SK-N-SH (cell line): ENCODE results near the gene FBXW8. TPM values are rescaled to one million over a fixed set of nuclear protein-coding genes. Genes with fewer than 3 reads are reported as not detected.

ENCODE experiments used
- CTCF ChIA-PET: fragments of 300-600, 350-600 bp; formaldehyde crosslinking; extraction: SDS; loops from one replicate; lab custom pipeline; 2021; lab: Yijun Ruan, JAX
- POLR2A ChIA-PET: fragments of 350-600 bp; sonication (Branson Sonifier 250); formaldehyde crosslinking; extraction: SDS; loops from one replicate; lab custom pipeline; 2020; ENCODE audit warnings: antibody characterized with exemption, inconsistent platforms; lab: Yijun Ruan, JAX
- DNase-seq: peaks from one replicate; pipeline ENCODE4 v3.0.0; 2012
- H2AFZ ChIP-seq: fragments of 200-600 bp; sonication (generic); 2 replicates; pipeline ENCODE4 v1.8.1; 2016; ENCODE audit warnings: antibody characterized with exemption, mild to moderate bottlenecking, low read depth
- H3F3A ChIP-seq: fragments of 200-600 bp; sonication (generic); replicated peaks from 2 replicates; pipeline ENCODE3; 2016; ENCODE audit warnings: antibody characterized with exemption, mild to moderate bottlenecking; ENCODE audit not compliant: insufficient read depth
- H3K27ac ChIP-seq, 2 experiments: fragments of 200-500 bp in 1 of 2; fragments of 200-600 bp in 1 of 2; sonication (Bioruptor generic) in 1 of 2; sonication (generic), shearing (Covaris generic) in 1 of 2; 2 replicates each; pipeline versions ENCODE4 v1.5.1 to v1.6.1; 2014 to 2016; ENCODE audit warnings: low read depth in 2 of 2, inconsistent platforms in 1 of 2, low read length in 1 of 2, mild to moderate bottlenecking in 1 of 2, mixed read lengths in 1 of 2
- H3K27me3 ChIP-seq: fragments of 200-600 bp; sonication (generic), shearing (Covaris generic); 2 replicates; pipeline ENCODE4 v1.6.1; 2016; ENCODE audit warnings: mixed run types; ENCODE audit not compliant: insufficient read depth
- H3K36me3 ChIP-seq, 2 experiments: fragments of 200-500 bp in 1 of 2; fragments of 200-600 bp in 1 of 2; sonication (Bioruptor generic) in 1 of 2; sonication (generic) in 1 of 2; replicated peaks in 1 of 2; 2 replicates each; pipeline versions ENCODE3 to v1.5.1; 2014 to 2016; ENCODE audit warnings: low read length in 1 of 2, mild to moderate bottlenecking in 1 of 2; ENCODE audit not compliant: insufficient read depth in 2 of 2, control insufficient read depth in 1 of 2
- H3K4me1 ChIP-seq, 2 experiments: fragments of 200-500 bp in 1 of 2; fragments of 200-600 bp in 1 of 2; sonication (Bioruptor generic) in 1 of 2; sonication (generic), shearing (Covaris generic) in 1 of 2; 2 replicates each; pipeline versions ENCODE4 v1.5.1 to v1.6.1; 2014 to 2016; ENCODE audit warnings: low read depth in 1 of 2, low read length in 1 of 2, mixed run types in 1 of 2; ENCODE audit not compliant: insufficient read depth in 2 of 2, control insufficient read depth in 1 of 2
- H3K4me2 ChIP-seq: fragments of 200-600 bp; sonication (generic), shearing (Covaris generic); 2 replicates; pipeline ENCODE4 v1.6.1; 2017; ENCODE audit warnings: mixed run types
- H3K4me3 ChIP-seq, 2 experiments: fragments of 200-500 bp in 1 of 2; fragments of 200-600 bp in 1 of 2; sonication (Bioruptor generic) in 1 of 2; sonication (generic), shearing (Covaris generic) in 1 of 2; 2 replicates each; pipeline versions ENCODE4 v1.5.1 to v1.8.1; 2014 to 2016; ENCODE audit warnings: low read depth in 2 of 2, inconsistent platforms in 1 of 2, low read length in 1 of 2, mild to moderate bottlenecking in 1 of 2, mixed read lengths in 1 of 2, moderate library complexity in 1 of 2
- H3K79me2 ChIP-seq: fragments of 200-600 bp; sonication (generic); 2 replicates; pipeline ENCODE4 v1.8.1; 2017; ENCODE audit warnings: mild to moderate bottlenecking; ENCODE audit not compliant: insufficient read depth
- H3K9ac ChIP-seq: fragments of 200-600 bp; sonication (generic); 2 replicates; pipeline ENCODE4 v1.6.1; 2017; ENCODE audit warnings: mixed run types
- H3K9me2 ChIP-seq: fragments of 200-600 bp; sonication (generic); 2 replicates; pipeline ENCODE4 v1.6.1; 2017; ENCODE audit warnings: mixed run types
- H3K9me3 ChIP-seq: fragments of 200-600 bp; sonication (generic); 2 replicates; pipeline ENCODE4 v1.6.1; 2017; ENCODE audit warnings: mixed run types, mild to moderate bottlenecking, moderate library complexity
- H4K20me1 ChIP-seq: fragments of 200-600 bp; sonication (generic); 2 replicates; pipeline ENCODE4 v1.6.1; 2017; ENCODE audit warnings: mild to moderate bottlenecking, mixed run types; ENCODE audit not compliant: insufficient read depth
- CTCF ChIP-seq: fragments of 200-600 bp; sonication (generic); IDR thresholded peaks from 2 replicates; pipeline ENCODE4 v1.6.1; 2017; ENCODE audit warnings: antibody characterized with exemption, mild to moderate bottlenecking, moderate library complexity
- EP300 ChIP-seq, 2 experiments: IDR thresholded peaks; 2 replicates each; pipeline versions ENCODE4 v1.4.0 to v1.6.1; 2012; ENCODE audit warnings: borderline replicate concordance in 1 of 2, low read depth in 1 of 2, low read length in 1 of 2
- GABPA ChIP-seq: IDR thresholded peaks from 2 replicates; pipeline ENCODE4 v1.4.0; 2012; ENCODE audit warnings: low read depth, mild to moderate bottlenecking
- GATA2 ChIP-seq: sonication (generic); formaldehyde crosslinking; IDR thresholded peaks from 2 replicates; pipeline ENCODE4 v1.5.0; 2020; ENCODE audit warnings: mild to moderate bottlenecking, missing genetic modification reagents
- JUND ChIP-seq: IDR thresholded peaks from 2 replicates; pipeline ENCODE4 v1.4.0; 2012
- RAD21 ChIP-seq: IDR thresholded peaks from 2 replicates; pipeline ENCODE4 v1.6.1; 2012; ENCODE audit warnings: mild to moderate bottlenecking, low read length
- REST ChIP-seq: IDR thresholded peaks from 2 replicates; pipeline ENCODE4 v1.6.1; 2012; ENCODE audit warnings: mild to moderate bottlenecking, low read depth, low read length, moderate library complexity
- RXRA ChIP-seq: IDR thresholded peaks from 2 replicates; pipeline ENCODE4 v1.4.0; 2012; ENCODE audit warnings: low read depth, mild to moderate bottlenecking, borderline replicate concordance
- TAF1 ChIP-seq: IDR thresholded peaks from 2 replicates; pipeline ENCODE4 v1.6.1; 2012; ENCODE audit warnings: low read depth, mild to moderate bottlenecking, low read length, moderate library complexity, borderline replicate concordance
- TCF12 ChIP-seq: IDR thresholded peaks from 2 replicates; pipeline ENCODE4 v1.4.0; 2012
- YY1 ChIP-seq: IDR thresholded peaks from 2 replicates; pipeline ENCODE4 v1.4.0; 2012; ENCODE audit warnings: low read depth, mild to moderate bottlenecking
- WGBS: methylation state at CpG from one replicate; pipeline ENCODE4 v1.1.6; 2017; ENCODE audit warnings: low lambda C conversion rate; 5-methylcytosine and 5-hydroxymethylcytosine counted together
- polyA plus RNA-seq, 3 experiments: library from polyadenylated mRNA; depleted of rRNA; stranded (reverse); fragments of >200 nt; gene quantifications; 2 replicates each; pipeline ENCODE4 v1.2.3, GENCODE V29; 2012
- TF ChIP-seq, protein P1 (sequence below): IDR thresholded peaks from 2 replicates; pipeline ENCODE4 v1.4.0; 2012; ENCODE audit warnings: low read depth
- TF ChIP-seq, protein P2 (sequence below): IDR thresholded peaks from 2 replicates; pipeline ENCODE4 v1.4.0; 2012; ENCODE audit warnings: low read depth, borderline replicate concordance
- TF ChIP-seq, protein P3 (sequence below): IDR thresholded peaks from 2 replicates; pipeline ENCODE4 v1.4.0; 2012; ENCODE audit warnings: low read depth, borderline replicate concordance

Gene FBXW8
- polyA plus RNA-seq, 1 of the 3 experiments (the other 2 are of a cell fraction), result 15.6 TPM

DNA sequence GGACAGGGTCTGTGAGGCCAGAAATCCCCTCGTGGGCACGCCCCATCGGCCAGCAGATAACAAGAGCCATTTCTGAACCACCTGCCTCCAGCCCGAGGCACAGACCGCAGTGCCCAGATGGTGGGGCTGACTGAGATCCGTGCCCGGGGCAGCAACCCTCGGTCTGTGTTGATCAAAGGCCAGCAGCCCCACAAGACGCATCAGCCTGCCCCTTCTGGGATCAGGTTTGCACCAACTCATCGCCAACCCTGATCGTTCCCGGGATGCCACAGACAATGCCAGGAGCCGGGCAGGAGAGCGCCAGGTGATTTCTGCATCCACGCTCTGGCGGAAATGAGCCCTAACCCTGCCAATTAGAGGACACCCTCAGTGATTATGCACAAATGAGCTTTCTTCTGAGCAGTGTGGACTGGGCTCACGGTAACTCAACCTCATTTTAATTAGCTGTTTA, 124.0 kb downstream of the FBXW8 start:
- no peak overlapping the region for H3K4me2 ChIP-seq
- H3K27ac ChIP-seq, result no peak overlapping the region
- no peaks in the 10 kb centered on the region for H4K20me1 ChIP-seq
- POLR2A ChIA-PET, result interaction anchor here (1.0 kb wide), 1 partner anchor 15 kb away, joined by 3 read pairs; no protein-coding TSS in a partner anchor
- H3K79me2 ChIP-seq, result no peaks in the 10 kb centered on the region
- no peaks in the 10 kb centered on the region for H3K9me2 ChIP-seq
- H3K36me3 ChIP-seq, result peaks cover 8 to 11% of the 10 kb centered on the region in 2 experiments
- 96% methylated on average over 11 of the region's 17 CpGs for WGBS
- TF ChIP-seq EP300 (IDR thresholded peaks at IDR 0.05; ENCODE audit: borderline replicate concordance in 1 of 2, low read depth in 1 of 2, low read length in 1 of 2) (no peak), RXRA (no peak), TCF12 (no peak), REST (no peak), TAF1 (no peak), YY1 (no peak)
- TF ChIP-seq, protein P1, sequence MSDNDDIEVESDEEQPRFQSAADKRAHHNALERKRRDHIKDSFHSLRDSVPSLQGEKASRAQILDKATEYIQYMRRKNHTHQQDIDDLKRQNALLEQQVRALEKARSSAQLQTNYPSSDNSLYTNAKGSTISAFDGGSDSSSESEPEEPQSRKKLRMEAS, result no peak
- TF ChIP-seq, protein P2, sequence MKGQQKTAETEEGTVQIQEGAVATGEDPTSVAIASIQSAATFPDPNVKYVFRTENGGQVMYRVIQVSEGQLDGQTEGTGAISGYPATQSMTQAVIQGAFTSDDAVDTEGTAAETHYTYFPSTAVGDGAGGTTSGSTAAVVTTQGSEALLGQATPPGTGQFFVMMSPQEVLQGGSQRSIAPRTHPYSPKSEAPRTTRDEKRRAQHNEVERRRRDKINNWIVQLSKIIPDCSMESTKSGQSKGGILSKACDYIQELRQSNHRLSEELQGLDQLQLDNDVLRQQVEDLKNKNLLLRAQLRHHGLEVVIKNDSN, result no peak
- no peaks in the 10 kb centered on the region for H3F3A ChIP-seq
- H3K4me1 ChIP-seq, result peaks cover 0 to 5% of the 10 kb centered on the region in 2 experiments; a peak in 1 of 4 replicates
- H3K27me3 ChIP-seq, result no peaks in the 10 kb centered on the region
- no peak for DNase-seq
- H3K9me3 ChIP-seq, result no peaks in the 10 kb centered on the region
- CTCF ChIA-PET, result interaction anchor here (1.2 to 3.9 kb wide), 2 partner anchors 9 to 84 kb away, joined by 7 to 24 read pairs; no protein-coding TSS in a partner anchor
- no peak overlapping the region for H3K9ac ChIP-seq
- H2AFZ ChIP-seq, result no peak overlapping the region
- H3K4me3 ChIP-seq, result no peak overlapping the region

DNA sequence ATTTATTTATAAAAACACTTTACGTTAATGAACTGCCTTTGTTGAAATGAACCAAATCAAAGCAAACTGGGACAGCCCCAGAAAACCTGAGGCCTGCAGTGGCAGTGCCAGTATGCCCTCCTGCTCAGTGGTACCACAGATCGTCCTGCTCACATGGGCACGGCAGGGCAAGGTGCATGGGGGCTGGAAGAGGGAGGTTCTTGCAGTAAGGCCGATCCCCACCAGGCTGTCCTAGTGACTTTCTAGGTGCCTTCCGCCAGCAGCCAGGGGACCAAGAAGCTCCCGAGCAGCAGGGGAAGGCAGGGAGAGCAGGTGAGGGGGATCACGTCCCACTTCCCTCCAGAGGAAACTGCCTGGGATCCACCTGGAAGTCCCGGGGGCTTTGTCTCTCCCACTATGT, 124.5 kb downstream of the FBXW8 start:
- 81% methylated on average over 8 of the region's 8 CpGs for WGBS
- POLR2A ChIA-PET, result interaction anchor here (0.6 to 1.0 kb wide), 2 partner anchors 15 to 1201 kb away, joined by 3 read pairs; no protein-coding TSS in a partner anchor
- H3K9ac ChIP-seq, result no peak overlapping the region
- no peak for TF ChIP-seq JUND
- TF ChIP-seq RAD21, result no peak
- no peak for TF ChIP-seq TAF1
- no peak for TF ChIP-seq CTCF
- TF ChIP-seq, protein P3, sequence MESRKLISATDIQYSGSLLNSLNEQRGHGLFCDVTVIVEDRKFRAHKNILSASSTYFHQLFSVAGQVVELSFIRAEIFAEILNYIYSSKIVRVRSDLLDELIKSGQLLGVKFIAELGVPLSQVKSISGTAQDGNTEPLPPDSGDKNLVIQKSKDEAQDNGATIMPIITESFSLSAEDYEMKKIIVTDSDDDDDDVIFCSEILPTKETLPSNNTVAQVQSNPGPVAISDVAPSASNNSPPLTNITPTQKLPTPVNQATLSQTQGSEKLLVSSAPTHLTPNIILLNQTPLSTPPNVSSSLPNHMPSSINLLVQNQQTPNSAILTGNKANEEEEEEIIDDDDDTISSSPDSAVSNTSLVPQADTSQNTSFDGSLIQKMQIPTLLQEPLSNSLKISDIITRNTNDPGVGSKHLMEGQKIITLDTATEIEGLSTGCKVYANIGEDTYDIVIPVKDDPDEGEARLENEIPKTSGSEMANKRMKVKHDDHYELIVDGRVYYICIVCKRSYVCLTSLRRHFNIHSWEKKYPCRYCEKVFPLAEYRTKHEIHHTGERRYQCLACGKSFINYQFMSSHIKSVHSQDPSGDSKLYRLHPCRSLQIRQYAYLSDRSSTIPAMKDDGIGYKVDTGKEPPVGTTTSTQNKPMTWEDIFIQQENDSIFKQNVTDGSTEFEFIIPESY, result no peak
- TF ChIP-seq GABPA, result no peak
- TF ChIP-seq, protein P1, result no peak
- no peak for TF ChIP-seq GATA2 (CRISPR knock-in tag)

More for the DNA sequence above, 124.5 kb downstream of the FBXW8 start:
- Histone ChIP-seq H3F3A (no peaks in the 10 kb centered on the region), H3K4me3 (no peak overlapping the region), H3K9me2 (no peaks in the 10 kb centered on the region), H3K36me3 (peaks cover 6 to 8% of the 10 kb centered on the region in 2 experiments), H3K4me1 (no peaks in the 10 kb centered on the region; a peak in 1 of 4 replicates), H2AFZ (no peak overlapping the region), H3K79me2 (no peaks in the 10 kb centered on the region), H3K27me3 (no peaks in the 10 kb centered on the region), H3K9me3 (no peaks in the 10 kb centered on the region), H4K20me1 (no peaks in the 10 kb centered on the region), H3K4me2 (no peak overlapping the region), H3K27ac (no peak overlapping the region)
- DNase-seq, result no peak
- CTCF ChIA-PET, result interaction anchor here (0.6 to 3.9 kb wide), 4 partner anchors 7 to 85 kb away, joined by 3 to 24 read pairs (median 5); no protein-coding TSS in a partner anchor
